GM12875 (cell line): ENCODE data around the gene SEMA5A.
"Not testable (repeated sequence)": the region's sequence is repeated elsewhere in the genome, so short reads cannot be mapped to it uniquely, and the experiment has no call there.

Experiments used
- H3K4me3 ChIP-seq: one replicate; pipeline ENCODE4 v1.5.1; 2011; ENCODE audit warnings: low read depth, low read length, control low read depth
- TF ChIP-seq, protein P1 (sequence below): IDR thresholded peaks from 2 replicates; pipeline ENCODE4 v1.5.1; 2011; ENCODE audit warnings: low read depth, mild to moderate bottlenecking, control low read depth, inconsistent platforms, low read length, moderate library complexity, borderline replicate concordance; ENCODE audit not compliant: insufficient read depth

The SEMA5A gene

DNA sequence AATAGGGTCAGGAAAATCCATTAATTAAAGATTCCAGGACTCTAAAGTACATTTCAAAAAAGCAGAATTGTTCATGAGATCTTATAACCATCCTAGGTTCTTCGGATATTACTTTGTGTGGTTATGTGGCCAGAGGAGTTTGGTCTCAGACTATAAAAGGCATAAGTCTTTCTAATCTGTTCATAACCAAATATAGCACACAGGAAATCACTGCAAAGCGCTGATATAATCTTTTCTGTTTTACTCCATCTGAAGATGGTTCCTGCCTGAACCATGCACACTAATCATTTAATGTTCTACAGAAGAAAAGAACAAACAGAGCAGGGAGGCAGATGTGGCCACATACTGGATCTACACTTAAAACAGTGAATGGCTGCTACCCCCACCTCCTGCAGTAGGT lies 182.8 kb downstream of the SEMA5A start:
- H3K4me3 ChIP-seq = no peak overlapping the region
- TF ChIP-seq, protein P1, sequence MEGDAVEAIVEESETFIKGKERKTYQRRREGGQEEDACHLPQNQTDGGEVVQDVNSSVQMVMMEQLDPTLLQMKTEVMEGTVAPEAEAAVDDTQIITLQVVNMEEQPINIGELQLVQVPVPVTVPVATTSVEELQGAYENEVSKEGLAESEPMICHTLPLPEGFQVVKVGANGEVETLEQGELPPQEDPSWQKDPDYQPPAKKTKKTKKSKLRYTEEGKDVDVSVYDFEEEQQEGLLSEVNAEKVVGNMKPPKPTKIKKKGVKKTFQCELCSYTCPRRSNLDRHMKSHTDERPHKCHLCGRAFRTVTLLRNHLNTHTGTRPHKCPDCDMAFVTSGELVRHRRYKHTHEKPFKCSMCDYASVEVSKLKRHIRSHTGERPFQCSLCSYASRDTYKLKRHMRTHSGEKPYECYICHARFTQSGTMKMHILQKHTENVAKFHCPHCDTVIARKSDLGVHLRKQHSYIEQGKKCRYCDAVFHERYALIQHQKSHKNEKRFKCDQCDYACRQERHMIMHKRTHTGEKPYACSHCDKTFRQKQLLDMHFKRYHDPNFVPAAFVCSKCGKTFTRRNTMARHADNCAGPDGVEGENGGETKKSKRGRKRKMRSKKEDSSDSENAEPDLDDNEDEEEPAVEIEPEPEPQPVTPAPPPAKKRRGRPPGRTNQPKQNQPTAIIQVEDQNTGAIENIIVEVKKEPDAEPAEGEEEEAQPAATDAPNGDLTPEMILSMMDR = no peak

GRCh38 chr5:9362600-9362999 lies 183.3 kb downstream of the SEMA5A start:
- TF ChIP-seq, protein P1 = no peak
- no peak overlapping the region for H3K4me3 ChIP-seq

GRCh38 chr5:9361835-9362234 lies 184.0 kb downstream of the SEMA5A start:
- TF ChIP-seq, protein P1 = peak; percentile 78
- H3K4me3 ChIP-seq = peak overlapping the region; percentile 17

GRCh38 chr5:9358961-9359685 lies 186.8 kb downstream of the SEMA5A start:
- no peak overlapping the region for H3K4me3 ChIP-seq
- TF ChIP-seq, protein P1 = no peak

DNA sequence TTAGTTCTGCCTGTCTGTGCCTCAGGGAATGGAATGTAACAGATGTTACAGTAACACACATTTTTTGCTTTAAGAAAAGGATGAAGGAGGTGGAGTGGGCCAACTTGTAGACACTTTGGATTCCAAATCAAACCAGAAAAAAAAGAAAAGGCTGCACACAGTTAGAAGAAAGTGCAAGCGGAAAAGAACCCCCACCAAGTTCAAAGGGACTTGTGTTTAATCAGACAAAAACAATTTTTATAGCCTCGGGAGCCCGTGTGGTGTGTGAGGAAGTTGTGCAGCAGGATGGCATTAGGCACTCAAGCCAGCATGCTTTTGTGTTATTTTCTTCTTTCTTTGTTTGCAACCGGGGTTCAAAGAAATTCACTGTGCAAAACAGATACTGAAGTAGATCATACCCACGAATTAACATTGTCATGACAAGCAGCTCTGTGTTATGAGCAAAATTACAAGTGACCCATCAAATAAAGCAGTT lies 189.5 kb downstream of the SEMA5A start:
- no peak overlapping the region for H3K4me3 ChIP-seq
- TF ChIP-seq, protein P1 = no peak

- no peak overlapping the region for H3K4me3 ChIP-seq
- TF ChIP-seq, protein P1 = no peak
Measured at GRCh38 chr5:9354336-9355081, 191.4 kb downstream of the SEMA5A start.

GRCh38 chr5:9353048-9353447 lies 192.8 kb downstream of the SEMA5A start:
- H3K4me3 ChIP-seq = not testable (repeated sequence)
